ENCODE data around the gene GLOD5. TPM values are rescaled to one million over a fixed set of nuclear protein-coding genes. Genes with fewer than 3 reads are reported as not detected.

The GLOD5 gene
- total RNA-seq, 1 experiment from 2014 or later = not detected

- H4K91ac ChIP-seq (ENCODE audit: insufficient read length, low read depth, low read length) = no peak overlapping the region
- H2BK15ac ChIP-seq (ENCODE audit: low read depth, low read length) = no peak overlapping the region
- no peaks in the 10 kb centered on the region for H3K79me2 ChIP-seq (ENCODE audit: insufficient read depth, low read length)
- no peak overlapping the region for H3K4ac ChIP-seq (ENCODE audit: low read depth, low read length)
- H3K36me3 Mint-ChIP-seq (ENCODE audit: insufficient read depth in 1 of 3, low read depth in 3 of 3) = peaks cover under 1 to 7% (median 3%) of the 10 kb centered on the region in 3 experiments; a peak in 4 of 7 replicates
- H3K9me3 ChIP-seq (ENCODE audit: control insufficient read depth, low read depth, low read length) = peaks cover 28% of the 10 kb centered on the region
- no peak overlapping the region for H3K56ac ChIP-seq (ENCODE audit: insufficient read length, low read depth, low read length)
- H3K27me3 Mint-ChIP-seq (ENCODE audit: low read depth) = peaks cover 2% of the 10 kb centered on the region; the same call in 1 of the 2 replicates
- H3K27ac ChIP-seq (ENCODE audit: insufficient read length, low read depth, low read length) = no peak overlapping the region
- peak overlapping the region in 1 of 2 experiments; percentile 87; a peak in 2 of 5 replicates for H3K4me3 Mint-ChIP-seq
- H2BK120ac ChIP-seq (ENCODE audit: low read depth, low read length, poor library complexity, severe bottlenecking) = no peak overlapping the region
- H3K27ac Mint-ChIP-seq = no peak overlapping the region
- peaks cover 0 to 14% of the 10 kb centered on the region in 2 experiments; a peak in 3 of 4 replicates for H3K4me1 Mint-ChIP-seq
- no peak for TF ChIP-seq CTCF (conservative IDR thresholded peaks at IDR 0.05)
- H3K4me1 ChIP-seq (ENCODE audit: insufficient read depth, low read length) = no peaks in the 10 kb centered on the region; the same call in none of the 2 replicates
- H3K23me2 ChIP-seq (ENCODE audit: insufficient read length, low read depth, low read length, poor library complexity, severe bottlenecking) = peaks cover 4% of the 10 kb centered on the region
- no peak overlapping the region for H3K9ac ChIP-seq (ENCODE audit: extremely low read depth, insufficient read length, low read length)
- peaks cover 63 to 78% of the 10 kb centered on the region in 2 experiments for H3K9me3 Mint-ChIP-seq
- H3K79me1 ChIP-seq (ENCODE audit: insufficient read depth, low read depth, low read length, poor library complexity, severe bottlenecking) = no peaks in the 10 kb centered on the region
- H3K14ac ChIP-seq (ENCODE audit: insufficient read depth, low read length) = no peak overlapping the region
- no peak overlapping the region for H3T11ph ChIP-seq (ENCODE audit: low read length)
- no peak overlapping the region for H2AFZ ChIP-seq (ENCODE audit: low read length)
- H3K4me2 ChIP-seq (ENCODE audit: insufficient read depth, insufficient read length, low read length) = no peak overlapping the region
- DNase-seq = no peak
- H3K23ac ChIP-seq (ENCODE audit: insufficient read length, low read depth, low read length) = no peak overlapping the region
- no peak overlapping the region for H2BK20ac ChIP-seq (ENCODE audit: low read depth, low read length, poor library complexity, severe bottlenecking)
- no peaks in the 10 kb centered on the region for H3K27me3 ChIP-seq (ENCODE audit: insufficient read depth, low read length)
- H2AK5ac ChIP-seq (ENCODE audit: insufficient read length, low read length) = no peak overlapping the region
- no peak overlapping the region for H3K18ac ChIP-seq (ENCODE audit: insufficient read length, low read depth, low read length)
- H2BK12ac ChIP-seq (ENCODE audit: insufficient read length, low read depth, low read length) = no peak overlapping the region
- H4K5ac ChIP-seq (ENCODE audit: insufficient read length, low read depth, low read length) = no peak overlapping the region
- no peaks in the 10 kb centered on the region for H4K20me1 ChIP-seq (ENCODE audit: control insufficient read depth, insufficient read depth, insufficient read length)
- no peak overlapping the region for H4K8ac ChIP-seq (replicated peaks; ENCODE audit: insufficient read length, low read depth, low read length)
- WGBS (ENCODE audit: extremely low coverage, insufficient read length, low lambda C conversion rate) = no CpG with 5 or more reads among the region's 1 CpG
- H2BK5ac ChIP-seq (ENCODE audit: insufficient read length, low read length) = no peak overlapping the region
Observed at GRCh38 chrX:48736303-48736702, 25.2 kb upstream of the GLOD5 start.

Measured in H9 (cell line).